Neural cell (in vitro differentiated cells): ENCODE data around the gene MEGF11.

Experiments
- CTCF ChIP-seq: fragments of 450-650 bp; IDR thresholded peaks from 2 replicates; pipeline ENCODE4 v1.5.1; 2014; ENCODE audit warnings: antibody characterized with exemption, mild to moderate bottlenecking, moderate library complexity; ENCODE audit not compliant: poor library complexity, severe bottlenecking
- EP300 ChIP-seq: fragments of 450-650 bp; conservative IDR thresholded peaks from 2 replicates; pipeline ENCODE4 v1.6.1; 2014; ENCODE audit warnings: antibody characterized with exemption, mild to moderate bottlenecking, moderate library complexity; ENCODE audit not compliant: poor library complexity, severe bottlenecking
- EZH2 ChIP-seq: fragments of 200-600, 300-800 bp; shearing (Covaris generic), sonication (generic); IDR thresholded peaks from 2 replicates; pipeline ENCODE4 v1.6.1; 2014; ENCODE audit warnings: antibody characterized with exemption, low read length, borderline replicate concordance, mild to moderate bottlenecking; ENCODE audit not compliant: insufficient read depth, poor library complexity, severe bottlenecking
- MXI1 ChIP-seq: fragments of 450-650 bp; conservative IDR thresholded peaks from 2 replicates; pipeline ENCODE4 v1.6.1; 2014; ENCODE audit warnings: antibody characterized with exemption, mild to moderate bottlenecking; ENCODE audit not compliant: poor library complexity, severe bottlenecking
- POLR2AphosphoS5 ChIP-seq: IDR thresholded peaks from 2 replicates; pipeline ENCODE4 v1.6.1; 2012
- RAD21 ChIP-seq: fragments of 450-650 bp; conservative IDR thresholded peaks from 2 replicates; pipeline ENCODE4 v1.6.1; 2014; ENCODE audit warnings: antibody characterized with exemption, mild to moderate bottlenecking, moderate library complexity
- REST ChIP-seq: IDR thresholded peaks from 2 replicates; pipeline ENCODE4 v1.6.1; 2012; ENCODE audit warnings: borderline replicate concordance
- SMC3 ChIP-seq: fragments of 450-650 bp; conservative IDR thresholded peaks from 2 replicates; pipeline ENCODE4 v1.6.1; 2014; ENCODE audit warnings: antibody characterized with exemption, mild to moderate bottlenecking, moderate library complexity; ENCODE audit not compliant: poor library complexity

- no peak for TF ChIP-seq RAD21
- no peak for TF ChIP-seq POLR2AphosphoS5
- TF ChIP-seq EP300: no peak
- TF ChIP-seq CTCF: no peak
- no peak for TF ChIP-seq SMC3
- TF ChIP-seq REST: no peak
- no peak for TF ChIP-seq MXI1
- no peak for TF ChIP-seq EZH2
Measured at GRCh38 chr15:65906396-65906795, 347.2 kb downstream of the MEGF11 start.
